Measurements from ENCODE around the gene GIT1. TPM values are rescaled to one million over a fixed set of nuclear protein-coding genes. Genes with fewer than 3 reads are reported as not detected.
A peak's percentile ranks its signal among the peaks of the same experiment; 100 is the strongest.

GIT1 gene
- total and polyA plus RNA-seq, 7 donors: 13.6 to 31.3 (median 17.4) TPM

DNA sequence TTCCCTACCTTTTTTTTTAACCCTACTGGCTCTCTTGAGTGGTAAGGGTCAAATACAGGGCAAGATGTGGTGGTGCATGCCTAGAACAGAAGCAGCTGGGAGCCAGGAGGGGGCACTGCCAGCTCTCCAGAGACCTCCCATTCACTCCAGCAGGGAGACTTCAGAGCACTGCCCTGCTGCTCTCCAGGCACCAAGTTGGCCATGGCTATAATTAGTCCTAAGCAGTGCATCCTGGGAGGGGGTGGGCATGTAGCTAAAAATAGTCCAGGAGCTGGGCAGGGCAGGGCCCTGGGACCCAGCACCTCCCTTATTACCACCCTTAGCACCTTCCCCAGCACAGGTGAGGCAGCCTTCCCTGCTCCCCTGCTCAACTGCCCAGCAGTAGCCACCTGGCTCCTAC is 29.8 kb upstream of the GIT1 start:
- peak; percentile 61 for DNase-seq
- peaks cover 0 to 88% (median 71%) of the 10 kb centered on the region in 4 donors for H3K4me1 ChIP-seq
- intact Hi-C loops (cut with DNase I): loop anchor here (5.0 to 10.0 kb wide), 2 partner anchors 37 to 146 kb away; no protein-coding TSS in a partner anchor

DNA sequence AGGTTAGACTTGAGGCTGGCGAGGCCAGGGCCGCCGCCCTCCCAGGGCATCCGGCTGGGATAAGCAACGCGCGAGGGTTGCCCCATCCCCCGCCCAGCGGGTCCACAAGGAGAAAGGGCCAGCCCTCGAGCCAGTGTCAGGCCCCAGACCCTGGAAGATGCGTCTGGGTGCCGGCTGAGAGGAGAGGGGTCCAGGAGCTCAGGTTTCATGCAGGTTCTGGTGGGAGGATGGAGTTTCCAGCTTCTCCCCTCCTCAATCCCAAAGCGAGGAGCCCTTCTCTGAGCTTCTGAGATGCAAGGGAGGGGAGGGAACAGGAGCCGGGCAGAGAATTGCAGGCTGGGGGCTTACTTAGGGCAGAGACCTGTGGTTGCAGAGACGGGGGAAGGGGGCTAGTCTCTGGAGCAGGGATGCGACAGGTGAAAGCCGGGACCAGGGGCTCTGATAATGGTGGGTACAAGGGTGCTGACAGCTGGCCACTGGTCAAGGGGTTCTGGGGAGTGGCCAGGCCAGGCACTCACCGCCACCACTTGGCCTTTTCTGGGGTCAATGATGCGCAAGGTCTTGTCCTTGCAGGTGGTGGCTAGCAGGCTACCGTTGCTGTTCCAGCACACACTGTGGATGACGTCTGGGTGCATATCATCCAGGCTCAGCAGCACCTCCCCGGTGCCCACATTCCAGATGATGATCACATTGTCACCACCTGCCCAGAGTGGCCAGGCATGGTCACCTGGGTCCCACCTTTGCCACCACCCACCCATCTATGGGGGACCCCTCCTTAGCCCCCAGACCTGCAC is 29.0 kb upstream of the GIT1 start:
- TF ChIP-seq POLR2AphosphoS5 (IDR thresholded peaks at IDR 0.05) (no peak), EP300 (IDR thresholded peaks at IDR 0.05) (no peak)
- TF ChIP-seq, protein P1, sequence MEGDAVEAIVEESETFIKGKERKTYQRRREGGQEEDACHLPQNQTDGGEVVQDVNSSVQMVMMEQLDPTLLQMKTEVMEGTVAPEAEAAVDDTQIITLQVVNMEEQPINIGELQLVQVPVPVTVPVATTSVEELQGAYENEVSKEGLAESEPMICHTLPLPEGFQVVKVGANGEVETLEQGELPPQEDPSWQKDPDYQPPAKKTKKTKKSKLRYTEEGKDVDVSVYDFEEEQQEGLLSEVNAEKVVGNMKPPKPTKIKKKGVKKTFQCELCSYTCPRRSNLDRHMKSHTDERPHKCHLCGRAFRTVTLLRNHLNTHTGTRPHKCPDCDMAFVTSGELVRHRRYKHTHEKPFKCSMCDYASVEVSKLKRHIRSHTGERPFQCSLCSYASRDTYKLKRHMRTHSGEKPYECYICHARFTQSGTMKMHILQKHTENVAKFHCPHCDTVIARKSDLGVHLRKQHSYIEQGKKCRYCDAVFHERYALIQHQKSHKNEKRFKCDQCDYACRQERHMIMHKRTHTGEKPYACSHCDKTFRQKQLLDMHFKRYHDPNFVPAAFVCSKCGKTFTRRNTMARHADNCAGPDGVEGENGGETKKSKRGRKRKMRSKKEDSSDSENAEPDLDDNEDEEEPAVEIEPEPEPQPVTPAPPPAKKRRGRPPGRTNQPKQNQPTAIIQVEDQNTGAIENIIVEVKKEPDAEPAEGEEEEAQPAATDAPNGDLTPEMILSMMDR (IDR thresholded peaks at IDR 0.05): peak in 2 of 4 experiments; percentile 1
- Histone ChIP-seq H3K36me3 (no peaks in the 10 kb centered on the region), H3K27me3 (no peaks in the 10 kb centered on the region), H3K4me3 (peak overlapping the region in 3 of 4 donors; percentile 35 to 44 (median 39)), H3K4me1 (peaks cover 0 to 96% (median 79%) of the 10 kb centered on the region in 4 donors), H3K27ac (peak overlapping the region; percentile 10 to 68 (median 53)), H3K9me3 (no peaks in the 10 kb centered on the region)
- intact Hi-C loops (cut with DNase I): loop anchor here (5.0 to 10.0 kb wide), 2 partner anchors 36 to 146 kb away; no protein-coding TSS in a partner anchor
- DNase-seq: peak; percentile 63
- WGBS, 2 donors: 27 to 43% methylated on average over 22 of the region's 22 CpGs

More for the DNA sequence above, 29.8 kb upstream of the GIT1 start:
- peak overlapping the region in 2 of 4 donors; percentile 38 to 65 for H3K27ac ChIP-seq
- H3K27me3 ChIP-seq: no peaks in the 10 kb centered on the region
- H3K4me3 ChIP-seq: no peak overlapping the region
- no peaks in the 10 kb centered on the region for H3K9me3 ChIP-seq
- no peaks in the 10 kb centered on the region for H3K36me3 ChIP-seq
- TF ChIP-seq, protein P1 (IDR thresholded peaks at IDR 0.05): no peak
- TF ChIP-seq POLR2AphosphoS5 (IDR thresholded peaks at IDR 0.05) (no peak), EP300 (IDR thresholded peaks at IDR 0.05) (no peak), POLR2A (IDR thresholded peaks at IDR 0.05) (no peak)

DNA sequence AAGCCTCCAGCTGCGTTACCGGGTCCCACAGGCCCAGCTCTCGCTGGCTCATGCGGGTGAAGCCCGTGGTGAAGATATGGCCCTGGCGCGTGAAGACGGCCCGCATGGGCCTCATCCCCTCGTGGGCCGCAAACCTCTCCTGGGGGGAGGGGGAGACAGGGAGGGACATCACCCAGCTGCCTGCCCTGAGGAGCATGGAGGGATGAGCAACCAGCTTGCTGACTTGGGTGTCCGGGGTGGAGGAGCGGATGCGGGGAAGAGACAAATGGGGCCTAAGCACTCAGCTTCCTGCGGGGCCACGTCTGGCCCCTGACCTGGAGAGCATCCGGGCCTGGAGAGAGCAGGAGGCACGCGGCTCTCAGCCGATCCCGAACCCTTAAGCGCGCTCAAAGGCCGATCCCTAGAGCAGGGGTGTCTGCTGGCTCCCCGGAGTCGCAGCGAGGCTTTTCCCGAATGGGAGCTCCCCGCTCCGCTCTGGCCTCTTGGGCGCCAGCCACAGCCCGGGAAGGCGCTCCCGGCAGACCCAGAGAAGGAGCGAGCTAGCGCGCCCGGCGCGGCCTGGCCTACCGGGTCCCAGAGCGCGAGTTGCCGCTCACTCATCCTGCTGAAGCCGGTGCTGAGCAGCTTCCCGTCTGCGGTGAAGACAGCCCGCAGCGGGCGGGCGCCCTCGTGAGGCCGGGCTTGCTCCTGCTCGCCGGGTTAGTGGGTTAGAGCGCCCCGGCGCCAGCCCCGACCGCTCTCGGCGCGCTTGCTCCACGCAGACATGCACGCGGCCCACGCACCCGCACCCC is 28.2 kb upstream of the GIT1 start:
- intact Hi-C loops (cut with DNase I): loop anchor here (5.0 to 10.0 kb wide), 2 partner anchors 35 to 147 kb away; no protein-coding TSS in a partner anchor

DNA sequence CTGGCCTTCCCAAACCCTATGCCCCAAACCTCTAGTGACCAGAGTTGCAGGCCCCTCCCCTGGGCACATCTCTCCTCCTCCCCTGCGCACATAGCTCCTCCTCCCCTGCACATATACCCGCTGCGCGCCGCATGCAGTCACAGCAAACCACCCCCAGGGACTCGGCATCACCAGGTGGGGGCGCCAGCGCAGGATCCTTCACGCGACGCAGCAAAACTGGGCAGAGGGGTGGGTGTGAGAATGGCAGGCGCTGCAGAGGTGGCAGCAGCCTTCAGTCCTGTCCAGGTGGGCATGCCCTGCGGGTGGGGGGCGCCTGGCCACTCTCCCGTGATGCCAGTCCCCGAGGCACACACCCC is 27.7 kb upstream of the GIT1 start:
- peaks cover 0 to 93% (median 84%) of the 10 kb centered on the region in 4 donors for H3K4me1 ChIP-seq
- peak; percentile 89 for DNase-seq
- intact Hi-C loops (cut with DNase I): loop anchor here (5.0 to 10.0 kb wide), 2 partner anchors 35 to 148 kb away; no protein-coding TSS in a partner anchor
- peak overlapping the region in 1 of 4 donors; percentile 65 for H3K27ac ChIP-seq
- no peaks in the 10 kb centered on the region for H3K9me3 ChIP-seq
- 1% methylated on average over 16 of the region's 16 CpGs for WGBS, 2 donors
- H3K27me3 ChIP-seq: no peaks in the 10 kb centered on the region
- H3K4me3 ChIP-seq: peak overlapping the region in 3 of 4 donors; percentile 35 to 44 (median 39)
- H3K36me3 ChIP-seq: no peaks in the 10 kb centered on the region
- no peak for TF ChIP-seq EP300 (IDR thresholded peaks at IDR 0.05)
- peak in 1 of 4 donors; percentile 42 for TF ChIP-seq POLR2AphosphoS5 (IDR thresholded peaks at IDR 0.05)
- TF ChIP-seq, protein P1 (IDR thresholded peaks at IDR 0.05): peak; percentile 43 to 58 (median 47)
- TF ChIP-seq POLR2A (IDR thresholded peaks at IDR 0.05): no peak

More for the DNA sequence above, 28.2 kb upstream of the GIT1 start:
- H3K9me3 ChIP-seq: no peaks in the 10 kb centered on the region
- H3K27me3 ChIP-seq: no peaks in the 10 kb centered on the region
- peak overlapping the region; percentile 10 to 68 (median 53) for H3K27ac ChIP-seq
- DNase-seq: peak; percentile 86
- H3K36me3 ChIP-seq: no peaks in the 10 kb centered on the region
- peak overlapping the region; percentile 3 to 44 (median 37) for H3K4me3 ChIP-seq
- 2 to 3% methylated on average over 68 of the region's 68 CpGs for WGBS, 2 donors
- TF ChIP-seq POLR2A (IDR thresholded peaks at IDR 0.05): no peak
- TF ChIP-seq EP300 (IDR thresholded peaks at IDR 0.05): no peak
- TF ChIP-seq, protein P1 (IDR thresholded peaks at IDR 0.05): peak; percentile 30 to 65 (median 48)
- TF ChIP-seq POLR2AphosphoS5 (IDR thresholded peaks at IDR 0.05): no peak
- H3K4me1 ChIP-seq: peaks cover 0 to 98% (median 84%) of the 10 kb centered on the region in 4 donors
